Gastroesophageal sphincter (tissue), 4 donors: Measurements from ENCODE around the gene EPB41L4B. TPM values are rescaled to one million over a fixed set of nuclear protein-coding genes. Genes with fewer than 3 reads are reported as not detected.

Experiments
- ATAC-seq: fragments of 150-250 bp; one replicate; pipeline ENCODE4 v1.9.1; 2016; ENCODE audit warnings: mild to moderate bottlenecking, moderate library complexity
- H3K27ac ChIP-seq, 4 donors: fragments of 200-600 bp; sonication (generic) in 3 of 4; 1 replicate in 3 of 4; 2 replicates in 1 of 4; pipeline ENCODE4 v1.5.1; 2016 to 2019
- H3K27me3 ChIP-seq: fragments of 200-600 bp; sonication (generic); one replicate; pipeline ENCODE4 v1.5.1; 2019
- H3K36me3 ChIP-seq, 2 donors: fragments of 200-600 bp; sonication (generic); one replicate each; pipeline ENCODE4 v1.5.1; 2019; ENCODE audit warnings: control low read depth in 1 of 2
- H3K4me1 ChIP-seq, 3 donors: fragments of 200-600 bp; sonication (generic); 1 replicate in 2 of 3; 2 replicates in 1 of 3; pipeline ENCODE4 v1.5.1; 2016 to 2019; ENCODE audit warnings: control low read depth in 2 of 3
- H3K4me3 ChIP-seq, 2 donors: fragments of 200-600 bp; sonication (generic); one replicate each; pipeline ENCODE4 v1.5.1; 2019; ENCODE audit warnings: mild to moderate bottlenecking in 1 of 2, moderate library complexity in 1 of 2
- H3K9me3 ChIP-seq, 3 donors: fragments of 200-600 bp; sonication (generic); one replicate each; pipeline ENCODE4 v1.5.1; 2017 to 2019; ENCODE audit warnings: control low read depth in 2 of 3
- CTCF ChIP-seq, 4 experiments: fragments of 200-600 bp in 2 of 4; fragments of 450-650 bp in 2 of 4; sonication (generic) in 1 of 4; IDR thresholded peaks; one replicate each; pipeline ENCODE4 v1.5.1; 2017 to 2019; ENCODE audit warnings: antibody characterized with exemption in 4 of 4, mild to moderate bottlenecking in 2 of 4, moderate library complexity in 2 of 4
- EP300 ChIP-seq: sonication (generic); formaldehyde crosslinking; IDR thresholded peaks from one replicate; pipeline ENCODE4 v1.6.1; 2017; ENCODE audit warnings: antibody characterized with exemption, mild to moderate bottlenecking
- POLR2A ChIP-seq, 2 donors: fragments of 450-650 bp; IDR thresholded peaks; one replicate each; pipeline ENCODE4 v1.6.1; 2017; ENCODE audit warnings: antibody characterized with exemption in 2 of 2, mild to moderate bottlenecking in 2 of 2, moderate library complexity in 1 of 2
- POLR2AphosphoS5 ChIP-seq: sonication (generic); formaldehyde crosslinking; IDR thresholded peaks from one replicate; pipeline ENCODE4 v1.6.1; 2017; ENCODE audit warnings: antibody characterized with exemption
- WGBS, 2 donors: methylation state at CpG; one replicate each; pipeline ENCODE4 v1.1.5; 2018; ENCODE audit warnings: low coverage in 1 of 2; 5-methylcytosine and 5-hydroxymethylcytosine counted together
- total RNA-seq, 4 donors: library from RNA; depleted of rRNA; stranded (reverse); fragments of >200 nt; gene quantifications; one replicate each; pipeline ENCODE4 v1.1.0, GENCODE V29; 2016

EPB41L4B gene
- total RNA-seq, 4 donors from 2014 or later: 1.2 to 1.7 (median 1.4) TPM; not detected in 1

GRCh38 chr9:109354190-109354589 lies 33.3 kb upstream of the EPB41L4B start:
- TF ChIP-seq POLR2AphosphoS5 (no peak), EP300 (no peak), POLR2A (IDR thresholded peaks at IDR 0.05) (no peak), CTCF (IDR thresholded peaks at IDR 0.05) (no peak)
- H3K4me1 ChIP-seq: peaks cover 0 to 7% (median 0%) of the 10 kb centered on the region in 3 donors
- no peak overlapping the region for H3K4me3 ChIP-seq
- WGBS, 2 donors: 100% methylated on average over 1 of the region's 2 CpGs; no CpG with 5 or more reads in 1 of the 2 donors
- ATAC-seq: no peak
- no peaks in the 10 kb centered on the region for H3K9me3 ChIP-seq
- H3K36me3 ChIP-seq: no peaks in the 10 kb centered on the region
- H3K27ac ChIP-seq: no peak overlapping the region
- peaks cover 4% of the 10 kb centered on the region for H3K27me3 ChIP-seq

- 84 to 89% methylated on average over 3 to 5 of the region's 5 CpGs for WGBS, 2 donors
- TF ChIP-seq EP300 (no peak), POLR2AphosphoS5 (no peak), CTCF (IDR thresholded peaks at IDR 0.05) (no peak), POLR2A (IDR thresholded peaks at IDR 0.05) (no peak)
Observed at GRCh38 chr9:109351032-109351431, 30.2 kb upstream of the EPB41L4B start.

GRCh38 chr9:109349421-109349846 lies 28.6 kb upstream of the EPB41L4B start:
- Histone ChIP-seq H3K4me3 (no peak overlapping the region), H3K4me1 (peaks cover 0 to 7% (median 0%) of the 10 kb centered on the region in 3 donors), H3K27ac (no peak overlapping the region), H3K36me3 (no peaks in the 10 kb centered on the region), H3K9me3 (no peaks in the 10 kb centered on the region), H3K27me3 (no peaks in the 10 kb centered on the region)
- TF ChIP-seq POLR2AphosphoS5 (peak; percentile 46), POLR2A (IDR thresholded peaks at IDR 0.05) (no peak)
- peak; percentile 73 for ATAC-seq

More at GRCh38 chr9:109351032-109351431, 30.2 kb upstream of the EPB41L4B start:
- H3K9me3 ChIP-seq: no peaks in the 10 kb centered on the region
- H3K4me1 ChIP-seq: peaks cover 0 to 7% (median 0%) of the 10 kb centered on the region in 3 donors
- H3K4me3 ChIP-seq: no peak overlapping the region
- H3K27ac ChIP-seq: no peak overlapping the region
- H3K27me3 ChIP-seq: peaks cover 4% of the 10 kb centered on the region
- H3K36me3 ChIP-seq: no peaks in the 10 kb centered on the region
- no peak for ATAC-seq

GRCh38 chr9:109346904-109347303 lies 26.0 kb upstream of the EPB41L4B start:
- Histone ChIP-seq H3K9me3 (no peaks in the 10 kb centered on the region), H3K4me1 (peaks cover 0 to 7% (median 0%) of the 10 kb centered on the region in 3 donors), H3K36me3 (no peaks in the 10 kb centered on the region), H3K27ac (no peak overlapping the region), H3K27me3 (no peaks in the 10 kb centered on the region), H3K4me3 (no peak overlapping the region)
- no peak for ATAC-seq
- 88 to 90% methylated on average over 3 of the region's 3 CpGs for WGBS, 2 donors
- TF ChIP-seq POLR2AphosphoS5 (no peak), POLR2A (IDR thresholded peaks at IDR 0.05) (no peak), CTCF (IDR thresholded peaks at IDR 0.05) (no peak), EP300 (no peak)

GRCh38 chr9:109344866-109345265 lies 24.0 kb upstream of the EPB41L4B start:
- Histone ChIP-seq H3K27me3 (no peaks in the 10 kb centered on the region), H3K36me3 (no peaks in the 10 kb centered on the region), H3K9me3 (no peaks in the 10 kb centered on the region), H3K27ac (no peak overlapping the region), H3K4me1 (peaks cover 0 to 6% (median 0%) of the 10 kb centered on the region in 3 donors), H3K4me3 (no peak overlapping the region)
- no peak for TF ChIP-seq EP300
- no peak for TF ChIP-seq CTCF (IDR thresholded peaks at IDR 0.05)
- no peak for TF ChIP-seq POLR2AphosphoS5
- TF ChIP-seq POLR2A (IDR thresholded peaks at IDR 0.05): no peak
- no peak for ATAC-seq
- 87 to 100% methylated on average over 2 to 3 of the region's 3 CpGs for WGBS, 2 donors
